Chondrocyte (in vitro differentiated cells): ENCODE measurements around the gene BHLHE41. TPM values are rescaled to one million over a fixed set of nuclear protein-coding genes. Genes with fewer than 3 reads are reported as not detected.

Source experiments
- DNase-seq: peaks from one replicate; pipeline ENCODE4 v3.0.0; 2021; ENCODE audit warnings: mixed read lengths, low spot score
- H3K27ac Mint-ChIP-seq: one replicate; pipeline ENCODE4 v1.8.0; 2021; ENCODE audit warnings: mild to moderate bottlenecking, moderate library complexity, mixed read lengths; ENCODE audit not compliant: unreplicated experiment
- H3K27me3 Mint-ChIP-seq: 2 replicates; pipeline ENCODE4 v1.8.0; 2021; ENCODE audit warnings: low read depth, mixed read lengths
- H3K36me3 Mint-ChIP-seq: 2 replicates; pipeline ENCODE4 v1.8.0; 2021; ENCODE audit warnings: low read depth, mixed read lengths
- H3K4me1 Mint-ChIP-seq: 2 replicates; pipeline ENCODE4 v1.8.0; 2021; ENCODE audit warnings: low read depth, mild to moderate bottlenecking, mixed read lengths
- H3K4me3 Mint-ChIP-seq: one replicate; pipeline ENCODE4 v1.8.0; 2021; ENCODE audit warnings: mild to moderate bottlenecking, moderate library complexity, mixed read lengths; ENCODE audit not compliant: unreplicated experiment
- H3K9me3 Mint-ChIP-seq: 2 replicates; pipeline ENCODE4 v1.8.0; 2021; ENCODE audit warnings: low read depth, mixed read lengths
- total RNA-seq: library from RNA; stranded (reverse); gene quantifications from 3 replicates; pipeline ENCODE4 v1.2.1, GENCODE V29; 2021
- TF ChIP-seq, protein P1 (sequence below): fragments of 200-600 bp; sonication (generic); IDR thresholded peaks from 2 replicates; pipeline ENCODE4 v1.5.0; 2021; ENCODE audit warnings: antibody characterized with exemption, mild to moderate bottlenecking, moderate library complexity

The BHLHE41 gene
- total RNA-seq, 1 donor from 2014 or later: 6.0 TPM

DNA sequence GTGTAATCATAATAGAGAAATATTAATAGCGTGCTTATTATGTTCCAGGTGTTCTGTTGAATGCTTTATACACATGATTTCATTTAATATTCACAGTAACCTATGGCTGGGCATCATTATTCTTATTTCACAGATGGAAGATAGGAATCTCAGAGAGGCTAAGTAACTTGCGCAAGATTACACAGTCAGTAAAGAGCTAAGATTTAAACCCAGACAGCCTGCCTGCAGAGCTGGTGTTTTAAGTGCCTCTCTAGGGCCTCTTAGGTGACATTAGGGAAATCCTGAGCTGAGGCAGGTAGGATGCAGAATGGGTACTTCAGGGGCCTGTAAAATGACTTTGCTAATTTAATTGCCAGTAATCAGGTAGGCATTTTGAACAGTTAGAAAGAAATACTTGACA is 18.5 kb upstream of the BHLHE41 start:
- no peak overlapping the region for H3K4me3 Mint-ChIP-seq
- H3K4me1 Mint-ChIP-seq: no peaks in the 10 kb centered on the region
- no peaks in the 10 kb centered on the region for H3K27me3 Mint-ChIP-seq
- H3K9me3 Mint-ChIP-seq: no peaks in the 10 kb centered on the region
- H3K36me3 Mint-ChIP-seq: no peaks in the 10 kb centered on the region
- no peak for DNase-seq
- H3K27ac Mint-ChIP-seq: no peak overlapping the region
- TF ChIP-seq, protein P1, sequence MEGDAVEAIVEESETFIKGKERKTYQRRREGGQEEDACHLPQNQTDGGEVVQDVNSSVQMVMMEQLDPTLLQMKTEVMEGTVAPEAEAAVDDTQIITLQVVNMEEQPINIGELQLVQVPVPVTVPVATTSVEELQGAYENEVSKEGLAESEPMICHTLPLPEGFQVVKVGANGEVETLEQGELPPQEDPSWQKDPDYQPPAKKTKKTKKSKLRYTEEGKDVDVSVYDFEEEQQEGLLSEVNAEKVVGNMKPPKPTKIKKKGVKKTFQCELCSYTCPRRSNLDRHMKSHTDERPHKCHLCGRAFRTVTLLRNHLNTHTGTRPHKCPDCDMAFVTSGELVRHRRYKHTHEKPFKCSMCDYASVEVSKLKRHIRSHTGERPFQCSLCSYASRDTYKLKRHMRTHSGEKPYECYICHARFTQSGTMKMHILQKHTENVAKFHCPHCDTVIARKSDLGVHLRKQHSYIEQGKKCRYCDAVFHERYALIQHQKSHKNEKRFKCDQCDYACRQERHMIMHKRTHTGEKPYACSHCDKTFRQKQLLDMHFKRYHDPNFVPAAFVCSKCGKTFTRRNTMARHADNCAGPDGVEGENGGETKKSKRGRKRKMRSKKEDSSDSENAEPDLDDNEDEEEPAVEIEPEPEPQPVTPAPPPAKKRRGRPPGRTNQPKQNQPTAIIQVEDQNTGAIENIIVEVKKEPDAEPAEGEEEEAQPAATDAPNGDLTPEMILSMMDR: no peak

DNA sequence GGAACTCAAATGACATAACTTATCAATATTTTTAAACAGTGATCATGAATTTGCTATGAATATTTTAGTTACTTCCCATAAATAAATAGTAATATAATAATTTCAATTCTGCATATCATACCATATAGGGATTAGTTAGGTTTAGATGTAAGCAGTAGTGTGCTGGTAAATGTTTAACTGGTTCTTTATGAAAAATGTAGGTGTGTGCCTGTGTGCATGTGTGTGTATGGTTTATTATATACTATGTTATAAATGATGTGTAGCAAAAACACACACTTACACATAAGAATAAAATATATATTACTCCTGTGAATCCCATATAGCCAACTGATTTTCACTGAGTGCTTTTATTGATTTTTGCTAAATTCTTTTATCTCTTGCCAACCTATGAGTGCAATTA is 14.0 kb upstream of the BHLHE41 start:
- Mint-ChIP-seq H3K36me3 (peaks cover 1% of the 10 kb centered on the region), H3K27ac (no peak overlapping the region), H3K4me1 (peaks cover 11% of the 10 kb centered on the region), H3K27me3 (peaks cover 2% of the 10 kb centered on the region), H3K9me3 (no peaks in the 10 kb centered on the region), H3K4me3 (no peak overlapping the region)
- TF ChIP-seq, protein P1: no peak
- no peak for DNase-seq

DNA sequence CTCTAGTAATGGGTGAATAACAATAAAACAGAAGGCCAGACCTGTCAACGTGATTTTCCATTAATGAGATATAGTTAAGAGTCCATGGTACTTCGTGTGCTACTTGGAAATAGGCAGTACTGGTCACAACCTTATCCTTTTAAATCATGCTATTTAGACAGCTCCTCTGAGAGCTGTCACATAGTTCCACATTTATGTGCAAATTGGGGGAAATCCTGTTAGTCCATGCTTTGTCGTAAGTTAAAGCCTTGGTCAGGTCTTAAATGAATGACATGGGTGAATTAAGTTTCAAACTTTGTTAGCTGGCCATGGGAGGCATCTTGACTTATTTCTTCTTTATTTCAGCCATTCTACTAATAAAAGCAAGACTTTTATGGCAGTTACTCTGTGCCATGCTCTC is 11.9 kb upstream of the BHLHE41 start:
- Mint-ChIP-seq H3K27me3 (peaks cover 4% of the 10 kb centered on the region), H3K36me3 (peaks cover 1% of the 10 kb centered on the region), H3K27ac (no peak overlapping the region), H3K4me3 (no peak overlapping the region), H3K9me3 (no peaks in the 10 kb centered on the region), H3K4me1 (peaks cover 11% of the 10 kb centered on the region)
- DNase-seq: no peak
- TF ChIP-seq, protein P1: no peak

DNA sequence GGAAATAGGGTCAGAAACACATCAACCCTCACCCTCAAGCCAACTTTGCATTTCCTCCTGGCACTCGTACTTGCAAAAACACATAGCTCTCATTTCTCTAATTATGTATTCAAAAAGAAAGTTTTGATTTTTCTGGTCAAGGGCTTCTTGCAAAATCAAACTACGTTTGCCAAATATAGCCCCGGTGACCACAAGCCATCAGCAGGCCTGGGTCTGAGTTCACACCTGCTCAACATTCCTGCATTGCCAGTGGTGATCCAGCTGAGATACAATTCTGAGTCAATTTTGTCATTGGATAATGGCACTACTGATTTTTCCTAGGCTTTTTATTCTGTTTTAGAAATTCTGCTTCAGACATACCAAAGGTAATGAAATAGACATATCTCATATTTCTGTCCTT is 10.7 kb upstream of the BHLHE41 start:
- Mint-ChIP-seq H3K27ac (no peak overlapping the region), H3K27me3 (peaks cover 9% of the 10 kb centered on the region), H3K9me3 (no peaks in the 10 kb centered on the region), H3K4me3 (no peak overlapping the region), H3K4me1 (peaks cover 11% of the 10 kb centered on the region), H3K36me3 (peaks cover 1% of the 10 kb centered on the region)
- DNase-seq: no peak
- TF ChIP-seq, protein P1: no peak

DNA sequence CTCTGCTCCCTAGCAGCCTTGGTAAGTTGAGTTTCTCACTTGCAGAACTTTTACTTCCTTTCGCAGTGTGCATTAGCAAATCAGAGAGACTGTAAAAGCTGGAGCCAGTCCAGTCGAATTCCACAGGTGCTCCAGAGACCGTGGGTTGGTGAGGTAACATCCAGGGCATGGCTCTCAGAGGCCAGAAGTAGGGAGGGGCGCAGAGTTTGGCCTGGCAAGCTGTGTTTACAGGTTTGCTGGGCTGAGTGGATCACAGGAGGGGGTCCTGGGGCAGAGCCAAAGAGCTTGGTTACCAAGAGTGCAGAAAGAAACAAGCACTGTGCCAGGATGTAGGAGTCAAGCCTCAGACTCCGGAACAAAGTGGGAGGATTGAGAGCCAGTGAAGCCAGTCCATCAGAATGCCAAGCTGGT is 10.2 kb upstream of the BHLHE41 start:
- no peak overlapping the region for H3K4me3 Mint-ChIP-seq
- H3K27me3 Mint-ChIP-seq: peaks cover 9% of the 10 kb centered on the region
- peaks cover 11% of the 10 kb centered on the region for H3K4me1 Mint-ChIP-seq
- no peaks in the 10 kb centered on the region for H3K9me3 Mint-ChIP-seq
- no peak for DNase-seq
- no peak overlapping the region for H3K27ac Mint-ChIP-seq
- TF ChIP-seq, protein P1: no peak
- H3K36me3 Mint-ChIP-seq: peaks cover 1% of the 10 kb centered on the region
